ENCODE measurements around the gene PLCH1.

The PLCH1 gene

GRCh38 chr3:155455765-155456164 lies 289.1 kb downstream of the PLCH1 start:
- no peak for TF ChIP-seq CTCF (IDR thresholded peaks at IDR 0.05)

- TF ChIP-seq CTCF (IDR thresholded peaks at IDR 0.05): no peak
Observed at GRCh38 chr3:155453512-155453911, 291.4 kb downstream of the PLCH1 start.

GRCh38 chr3:155449613-155450267 lies 295.1 kb downstream of the PLCH1 start:
- no peak for TF ChIP-seq CTCF (IDR thresholded peaks at IDR 0.05)

- no peak for TF ChIP-seq CTCF (IDR thresholded peaks at IDR 0.05)
Observed at GRCh38 chr3:155448531-155448930, 296.3 kb downstream of the PLCH1 start.

GRCh38 chr3:155446366-155446765 lies 298.5 kb downstream of the PLCH1 start:
- no peak for TF ChIP-seq CTCF (IDR thresholded peaks at IDR 0.05)

DNA sequence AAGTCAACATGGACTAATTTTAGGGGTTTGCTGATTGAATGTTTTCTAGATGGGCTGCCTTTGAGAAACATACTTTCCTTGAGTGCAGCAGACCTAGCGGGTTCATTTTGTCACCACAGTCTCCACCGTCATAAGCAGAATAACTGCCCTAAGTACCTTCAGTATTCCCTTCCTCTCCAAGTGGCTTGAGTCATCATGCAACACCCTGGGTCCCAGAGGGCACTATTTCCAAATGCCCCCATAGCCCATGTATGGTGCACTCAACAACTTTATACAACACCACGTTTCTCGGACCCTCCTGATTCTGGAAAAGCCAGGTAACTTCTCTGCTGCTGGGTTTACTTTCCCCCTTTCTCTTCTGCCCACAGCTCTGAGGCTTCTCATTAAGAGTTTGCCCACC lies 300.1 kb downstream of the PLCH1 start:
- no peak for TF ChIP-seq CTCF (IDR thresholded peaks at IDR 0.05)

- TF ChIP-seq CTCF (IDR thresholded peaks at IDR 0.05): no peak
Observed at GRCh38 chr3:155443815-155444214, 301.1 kb downstream of the PLCH1 start.

GRCh38 chr3:155442072-155442471 lies 302.8 kb downstream of the PLCH1 start:
- no peak for TF ChIP-seq CTCF (IDR thresholded peaks at IDR 0.05)

Data from LNCAP (cell line).